HG02588 (cell line): Measurements from ENCODE around the gene SCYL1.

Experiments
- ATAC-seq: cut with Tn5 transposase; IDR thresholded peaks from one replicate; pipeline ENCODE4 v1.9.1; 2021; ENCODE audit warnings: mild to moderate bottlenecking, moderate library complexity; ENCODE audit not compliant: unreplicated experiment

Gene SCYL1

GRCh38 chr11:65578667-65579066, 53.8 kb downstream of the SCYL1 start:
- no peak for ATAC-seq

- ATAC-seq: no peak
Observed at GRCh38 chr11:65579291-65579690, 54.4 kb downstream of the SCYL1 start.

- ATAC-seq: no peak
Observed at GRCh38 chr11:65580031-65580692, 55.3 kb downstream of the SCYL1 start.

GRCh38 chr11:65580756-65581155, 55.9 kb downstream of the SCYL1 start:
- no peak for ATAC-seq

- ATAC-seq: no peak
Observed at GRCh38 chr11:65581928-65582327, 57.0 kb downstream of the SCYL1 start.

- ATAC-seq: no peak
Observed at GRCh38 chr11:65583589-65583988, 58.7 kb downstream of the SCYL1 start.

- ATAC-seq: no peak
Observed at GRCh38 chr11:65584106-65584505, 59.2 kb downstream of the SCYL1 start.

- ATAC-seq: no peak
Observed at GRCh38 chr11:65584723-65585171, 59.9 kb downstream of the SCYL1 start.

- ATAC-seq: no peak
Observed at GRCh38 chr11:65585396-65586246, 60.7 kb downstream of the SCYL1 start.

- ATAC-seq: no peak
Observed at GRCh38 chr11:65586247-65586630, 61.4 kb downstream of the SCYL1 start.

GRCh38 chr11:65586676-65587075, 61.8 kb downstream of the SCYL1 start:
- no peak for ATAC-seq
